ENCODE results near the gene DET1.
"Not testable (repeated sequence)": the region's sequence is repeated elsewhere in the genome, so short reads cannot be mapped to it uniquely, and the experiment has no call there.

Gene DET1

DNA sequence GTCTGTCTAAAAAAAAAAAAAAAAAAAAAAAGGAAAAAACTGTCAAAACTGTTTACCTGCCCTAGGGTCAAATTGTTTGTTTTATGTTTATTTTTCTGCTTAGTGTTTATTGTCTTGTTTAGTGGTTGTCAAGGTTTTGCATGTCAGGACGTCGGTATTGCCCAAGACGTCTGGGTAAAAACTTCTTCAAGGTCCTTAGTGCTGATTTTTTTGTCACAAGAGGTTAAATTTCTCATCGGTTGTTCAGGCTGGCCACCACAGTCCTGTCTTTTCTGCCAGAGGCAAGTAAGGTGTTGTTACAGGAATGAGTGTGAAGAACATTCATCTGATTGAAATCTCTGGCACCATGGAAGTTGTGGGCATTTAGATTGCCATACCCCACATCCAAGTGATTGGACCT is 7.0 kb downstream of the DET1 start:
- DNase-seq, result no peak

DNA sequence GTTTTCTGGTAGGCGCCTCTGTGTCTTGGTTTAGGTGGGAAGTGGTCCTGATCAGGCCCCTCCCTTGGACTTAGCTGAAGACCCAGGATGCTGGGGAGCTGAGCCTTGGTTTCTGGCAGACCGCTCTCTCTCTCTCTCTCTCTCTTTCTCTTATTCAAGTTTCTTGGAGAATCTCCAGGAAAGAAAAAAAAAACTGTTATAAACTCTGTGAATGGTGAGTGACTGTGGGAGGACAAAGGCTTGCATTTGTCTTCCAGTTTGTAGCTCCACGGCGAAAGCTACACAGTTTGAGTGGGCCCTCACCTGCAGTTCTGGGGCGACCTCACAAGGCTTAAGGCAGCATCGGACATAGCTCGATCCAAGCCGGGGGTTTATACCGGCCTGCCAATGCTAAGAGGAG is 7.5 kb downstream of the DET1 start:
- no peak for DNase-seq

DNA sequence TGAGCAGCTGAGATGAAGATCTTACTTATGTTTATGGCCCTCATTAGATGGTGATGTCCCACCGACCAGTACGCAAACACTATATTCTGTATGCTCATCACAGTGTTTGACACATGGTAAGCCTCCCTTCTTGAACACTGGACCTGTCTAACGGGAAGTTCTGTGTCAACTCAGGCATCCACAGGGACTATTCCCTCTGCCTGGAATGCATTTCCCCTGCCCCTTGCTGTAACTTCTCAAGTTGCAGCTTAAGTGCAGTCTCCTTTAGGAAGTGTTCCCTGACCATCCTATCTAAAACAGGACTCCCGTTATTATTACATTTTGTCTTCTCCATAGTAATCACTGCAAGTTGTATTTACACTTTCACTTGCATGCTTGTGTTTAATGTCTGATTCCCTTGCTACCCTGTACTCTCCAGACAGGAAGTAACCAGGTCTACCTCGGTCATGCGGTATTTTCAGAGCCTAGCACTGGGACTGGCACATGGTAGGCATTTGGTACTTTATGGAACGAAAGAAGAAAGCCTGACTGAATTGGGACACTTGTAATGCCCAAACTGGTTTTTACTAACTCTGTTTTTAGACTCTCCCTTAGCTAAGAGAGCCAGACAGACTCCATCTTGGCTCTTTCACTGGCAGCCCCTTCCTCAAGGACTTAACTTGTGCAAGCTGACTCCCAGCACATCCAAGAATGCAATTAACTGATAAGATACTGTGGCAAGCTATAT is 8.7 kb downstream of the DET1 start:
- DNase-seq, result no peak

DNA sequence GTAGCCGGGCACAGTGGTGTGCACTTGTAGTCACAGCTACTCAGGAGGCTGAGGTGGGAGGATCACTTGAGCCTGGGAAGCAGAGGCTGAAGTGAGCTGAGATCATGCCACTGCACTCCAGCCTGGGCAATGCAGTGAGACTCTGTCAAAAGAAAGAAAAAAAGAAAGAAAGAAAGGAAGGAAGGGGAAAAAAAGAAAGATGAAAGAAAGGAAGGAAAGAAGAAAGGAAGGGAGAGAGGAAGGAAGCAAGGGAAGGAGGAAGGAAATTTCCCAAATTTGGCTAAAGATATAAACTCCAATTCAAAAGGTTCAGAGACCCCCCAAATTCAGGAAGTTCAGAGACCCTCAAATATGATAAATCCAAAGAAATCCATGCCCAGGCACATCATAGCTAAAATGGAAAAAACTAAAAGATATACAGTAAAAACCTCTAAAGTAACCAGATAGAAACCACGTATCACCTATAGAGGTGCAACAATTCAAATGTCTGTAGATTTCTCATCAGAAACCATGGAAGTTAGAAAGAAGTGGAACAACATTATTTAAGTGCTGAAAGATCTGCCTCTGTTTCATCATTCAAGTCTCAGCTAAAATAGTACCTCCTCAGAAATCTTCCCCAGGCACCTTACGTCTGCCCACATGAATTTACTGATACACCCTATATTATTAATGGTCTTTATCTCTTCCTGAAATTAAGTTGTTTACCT is 10.7 kb downstream of the DET1 start:
- no peak for DNase-seq

DNA sequence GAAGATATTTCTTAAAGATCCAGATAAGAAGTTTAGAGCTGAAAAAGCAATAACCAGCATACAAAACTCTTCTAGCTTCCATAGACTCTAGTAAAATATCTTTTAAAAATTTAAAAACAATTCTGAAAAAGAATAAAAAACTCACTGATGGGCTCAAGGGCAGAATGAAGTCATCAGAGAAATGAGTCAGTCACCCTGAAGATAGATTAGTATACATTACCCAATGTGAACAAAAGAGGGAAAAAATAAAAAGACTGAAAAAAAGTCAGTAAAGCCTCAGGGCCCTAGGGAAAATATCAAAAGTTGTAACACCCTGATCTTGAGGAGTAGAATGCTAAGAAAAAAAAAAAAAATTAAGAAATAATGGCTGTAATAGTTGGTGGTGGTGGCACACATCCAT is 11.4 kb downstream of the DET1 start:
- no peak for DNase-seq

DNA sequence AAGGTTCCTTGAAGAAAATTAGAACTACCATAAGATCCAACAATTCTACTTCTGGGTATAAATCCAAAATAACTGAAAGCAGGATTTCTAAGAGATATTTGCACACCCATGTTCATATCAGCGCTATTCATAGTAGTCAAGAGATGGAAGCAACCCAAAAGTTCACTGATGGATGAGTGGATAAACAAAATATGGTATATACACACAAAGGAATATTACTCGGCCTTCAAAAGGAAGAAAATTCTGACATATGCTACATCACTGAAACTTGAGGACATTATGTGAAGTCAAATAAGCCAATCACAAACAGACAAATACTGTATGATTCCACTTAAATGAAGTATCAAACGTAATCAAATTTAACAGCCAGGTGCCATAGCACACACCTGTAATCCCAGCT is 13.1 kb downstream of the DET1 start:
- DNase-seq, result no peak

DNA sequence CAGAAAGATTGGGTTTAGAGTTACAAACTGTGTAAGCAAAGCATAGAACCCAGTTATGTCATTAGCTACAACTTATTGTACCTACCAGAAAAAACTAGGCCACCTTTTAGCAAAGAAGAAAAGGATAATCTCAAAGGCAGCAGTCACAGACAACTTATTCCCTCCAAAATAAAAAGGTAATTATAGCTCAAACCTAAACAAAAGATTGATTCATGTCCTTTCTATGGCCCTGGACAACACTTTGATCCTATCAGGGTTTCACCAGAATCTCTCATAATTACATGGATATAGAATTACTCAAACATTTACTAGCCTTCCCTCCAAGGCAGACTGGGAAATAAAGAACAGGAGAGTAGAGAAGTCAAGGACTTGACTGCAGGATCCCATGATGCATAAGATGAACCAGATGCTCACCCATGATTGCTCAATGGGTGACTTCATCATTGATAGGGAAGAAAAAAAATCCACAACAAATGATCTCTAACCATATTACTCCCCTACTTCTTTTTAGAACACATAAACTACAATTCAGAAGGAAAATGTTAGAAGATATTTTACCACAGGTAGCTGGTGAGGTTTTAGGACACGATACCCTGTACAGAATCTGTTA is 17.4 kb downstream of the DET1 start:
- no peak for DNase-seq

DNA sequence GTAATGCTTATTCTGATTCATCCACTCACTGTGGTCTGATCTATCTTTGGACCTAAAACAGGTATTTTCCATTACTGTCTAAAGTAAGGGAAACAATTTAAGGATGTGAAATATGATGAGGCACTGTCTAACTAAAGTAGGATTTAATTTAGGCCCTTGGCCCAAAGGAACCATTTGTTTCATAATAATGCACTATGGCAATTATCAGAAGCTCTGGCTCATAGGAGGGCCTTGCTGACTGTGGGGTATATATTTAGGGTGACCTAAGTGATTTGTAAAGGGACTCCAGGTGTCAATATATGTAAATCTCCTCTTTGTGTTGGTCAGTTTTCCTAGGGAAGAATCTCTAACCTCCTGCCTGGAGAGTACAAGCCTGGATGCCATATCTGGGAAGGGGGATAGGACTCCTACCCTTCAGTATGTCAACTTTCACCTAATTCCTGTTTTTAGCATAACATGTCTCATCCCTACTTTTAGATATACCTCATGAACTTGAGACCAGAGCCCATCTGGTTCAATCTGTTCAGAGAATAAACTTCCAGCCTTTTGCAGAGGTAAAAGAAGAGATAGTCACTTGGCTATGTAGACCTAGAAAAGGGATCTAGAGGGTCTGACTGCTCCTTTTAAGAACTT is 20.1 kb downstream of the DET1 start:
- no peak for DNase-seq

DNA sequence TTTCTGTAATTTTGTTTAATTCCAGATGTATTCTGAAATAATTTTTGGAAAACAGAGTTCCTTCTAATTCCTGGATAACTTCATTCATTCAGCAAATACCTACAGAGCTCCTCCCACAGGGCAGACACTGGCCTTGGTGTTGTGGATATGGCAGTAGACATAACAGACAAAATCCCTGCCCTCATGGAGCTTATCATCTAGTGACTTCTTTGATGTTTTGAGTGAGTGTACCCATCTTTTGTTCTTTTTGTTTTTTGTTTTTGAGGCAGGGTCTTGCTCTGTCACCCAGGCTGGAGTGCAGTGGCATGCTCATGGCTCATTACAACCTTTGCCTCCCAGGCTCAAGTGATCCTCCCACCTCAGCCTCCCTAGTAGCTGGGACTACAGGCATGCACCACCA is 21.1 kb downstream of the DET1 start:
- no peak for DNase-seq

DNA sequence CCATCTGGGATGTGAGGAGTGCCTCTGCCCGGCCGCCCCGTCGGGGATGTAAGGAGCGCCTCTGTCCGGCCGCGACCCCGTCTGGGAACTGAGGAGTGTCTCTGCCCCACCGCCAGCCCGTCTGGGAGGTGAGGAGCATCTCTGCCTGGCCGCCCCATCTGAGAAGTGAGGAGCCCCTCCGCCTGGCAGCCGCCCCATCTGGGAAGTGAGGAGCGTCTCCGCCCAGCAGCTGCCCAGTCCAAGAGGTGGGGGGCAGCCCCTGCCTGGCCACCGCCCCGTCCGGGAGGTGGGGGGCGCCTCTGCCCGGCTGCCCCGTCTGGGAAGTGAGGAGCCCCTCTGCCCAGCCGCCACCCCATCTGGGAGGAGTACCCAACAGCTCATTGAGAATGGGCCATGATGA is 22.4 kb downstream of the DET1 start:
- not testable (repeated sequence) for DNase-seq

DNA sequence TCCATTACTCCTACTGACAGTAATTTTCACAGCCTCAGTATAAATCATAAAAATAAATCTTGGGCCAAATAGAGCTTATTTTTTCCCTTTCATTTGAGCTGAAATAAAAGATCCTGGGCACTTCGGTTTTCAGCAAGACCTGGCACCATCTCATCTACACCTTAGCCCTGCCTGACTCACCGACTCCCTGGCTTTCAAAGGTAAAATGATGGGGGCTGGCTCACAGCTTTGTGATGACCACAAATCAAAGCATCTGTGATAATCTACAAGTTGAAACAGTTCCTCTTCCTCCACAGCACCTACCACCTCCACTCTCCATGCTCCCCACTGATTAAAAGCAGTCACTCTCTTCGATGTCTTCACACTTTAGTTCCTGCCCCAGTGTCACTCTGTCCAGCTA is 27.6 kb downstream of the DET1 start:
- no peak for DNase-seq

DNA sequence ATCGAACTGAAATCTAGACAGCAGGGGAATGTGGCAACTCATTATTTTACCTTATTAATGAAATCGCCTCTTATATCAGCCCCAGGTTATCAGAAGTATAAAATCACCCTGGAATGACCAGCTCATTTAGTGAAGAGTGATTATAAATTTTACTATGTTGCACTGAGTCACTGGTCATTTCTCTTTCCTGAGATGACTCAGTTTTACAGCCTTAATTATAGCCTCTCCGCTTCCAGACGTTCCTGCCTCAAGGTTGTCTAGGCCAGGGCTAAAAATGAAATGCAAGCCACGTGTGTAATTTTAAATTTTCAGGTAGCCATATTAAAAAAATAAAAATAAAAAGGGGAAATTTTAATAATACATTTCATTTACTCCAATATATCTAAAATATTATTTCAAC is 33.3 kb downstream of the DET1 start:
- no peak for DNase-seq

DNA sequence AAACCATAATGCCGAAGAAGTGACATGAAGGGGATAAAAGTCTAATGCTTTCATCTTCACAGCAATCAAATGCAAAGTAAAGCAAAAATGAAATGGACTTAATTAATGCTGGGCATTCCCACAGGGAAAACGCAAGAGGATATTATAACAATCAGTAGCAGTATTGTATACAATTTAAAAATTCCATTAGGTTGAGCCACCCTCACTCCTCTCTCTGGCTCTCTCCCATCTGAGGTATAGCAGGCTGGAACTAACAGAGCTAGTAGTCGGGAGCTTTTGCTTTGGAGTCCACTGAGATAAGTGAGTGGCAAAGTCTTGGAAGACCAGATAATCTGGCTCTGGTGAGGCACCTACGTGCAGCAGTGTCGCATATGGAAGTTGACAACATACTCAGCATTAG is 33.9 kb downstream of the DET1 start:
- no peak for DNase-seq

DNA sequence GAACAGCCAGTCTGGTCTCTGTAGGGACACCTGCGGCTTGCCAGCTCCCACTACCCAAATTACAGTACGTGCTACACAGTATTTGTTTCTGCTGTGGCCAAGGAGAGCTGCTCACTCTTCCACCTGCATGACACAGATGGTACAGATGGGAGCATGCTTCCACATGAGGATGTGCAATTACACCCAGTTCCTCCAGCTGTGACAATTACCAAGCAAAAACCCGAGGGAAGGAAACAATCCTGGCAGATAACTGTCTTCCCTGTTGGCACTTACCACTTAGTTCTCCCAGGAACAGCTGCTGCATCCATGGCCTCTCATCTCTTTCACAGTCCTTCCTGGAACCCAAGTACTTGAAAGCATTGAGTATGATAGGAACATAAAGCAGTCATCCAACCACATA is 34.4 kb downstream of the DET1 start:
- no peak for DNase-seq

DNA sequence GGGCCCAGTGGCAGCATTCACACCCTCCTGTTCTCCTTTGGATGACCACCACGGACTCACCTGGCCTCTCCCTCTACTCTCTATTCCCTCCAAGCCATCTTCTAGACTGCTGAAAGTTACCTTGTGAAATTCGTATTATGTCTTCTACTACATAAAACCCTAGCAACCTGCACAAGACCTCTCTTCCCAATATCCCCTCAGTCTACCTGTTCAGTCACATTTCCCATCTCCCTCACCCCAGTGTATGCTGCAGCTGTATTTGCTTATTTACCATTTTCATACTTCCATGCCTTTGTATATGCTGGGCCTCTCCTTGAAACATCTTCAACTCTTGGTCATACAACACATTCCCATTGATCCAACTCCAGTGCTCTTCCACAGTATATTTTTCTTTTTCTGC is 35.3 kb downstream of the DET1 start:
- no peak for DNase-seq

DNA sequence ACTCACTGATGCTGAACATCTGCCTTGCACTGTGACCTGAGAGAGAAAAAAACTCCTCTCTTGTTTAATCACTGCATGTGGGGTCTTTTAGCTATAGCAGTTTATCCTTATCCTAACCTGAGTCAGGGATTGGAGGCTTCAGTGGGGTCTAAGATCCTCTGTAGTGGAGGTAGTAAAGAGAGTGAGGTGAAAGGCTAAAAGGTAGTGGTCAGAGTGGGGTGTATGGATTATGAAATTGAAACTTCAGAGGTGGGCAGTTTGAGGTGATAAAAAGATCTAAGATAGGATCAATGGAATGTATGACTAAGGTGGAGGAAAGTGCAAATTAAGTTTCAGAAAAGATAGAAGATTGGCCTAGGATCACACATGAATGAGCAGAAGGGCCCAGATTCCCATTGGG is 36.5 kb downstream of the DET1 start:
- no peak for DNase-seq

DNA sequence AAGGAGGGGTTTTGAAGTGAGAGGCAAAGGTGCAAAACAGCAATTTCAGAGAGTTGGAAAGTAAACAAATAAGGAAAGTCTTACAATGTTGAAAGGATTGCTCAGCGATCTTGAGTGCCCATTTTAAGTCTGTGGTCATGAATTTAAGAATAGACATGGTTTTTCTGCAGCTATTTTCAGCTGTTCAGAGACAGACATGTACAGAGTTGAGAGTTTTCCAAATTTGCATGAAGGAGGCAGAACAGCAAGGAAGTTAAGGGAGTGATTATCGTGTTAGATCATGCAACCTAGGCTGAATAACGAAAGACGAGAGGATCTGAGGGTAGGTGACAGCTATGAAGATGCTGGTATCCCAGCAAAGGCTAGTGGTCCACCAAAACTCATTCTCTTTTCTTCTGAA is 37.2 kb downstream of the DET1 start:
- no peak for DNase-seq

DNA sequence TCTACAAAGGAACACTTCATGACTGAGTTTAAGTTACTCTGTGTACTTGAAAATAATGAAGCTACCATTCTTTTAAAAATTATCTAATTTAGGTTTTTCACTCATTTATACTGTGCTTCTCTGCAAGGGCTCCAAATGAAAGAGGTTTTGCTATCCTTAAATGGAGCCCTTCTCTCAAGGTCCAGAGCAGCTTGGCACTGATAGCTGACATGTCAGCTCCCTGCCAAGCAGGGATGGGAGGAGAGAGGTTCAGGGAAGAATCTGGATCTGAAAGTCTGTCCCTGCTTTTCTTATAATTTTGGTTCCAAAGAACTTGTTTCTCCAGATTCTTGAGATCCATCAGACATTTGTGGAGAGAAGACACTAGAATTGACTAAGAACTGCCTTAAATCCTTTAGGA is 39.9 kb downstream of the DET1 start:
- no peak for DNase-seq

DNA sequence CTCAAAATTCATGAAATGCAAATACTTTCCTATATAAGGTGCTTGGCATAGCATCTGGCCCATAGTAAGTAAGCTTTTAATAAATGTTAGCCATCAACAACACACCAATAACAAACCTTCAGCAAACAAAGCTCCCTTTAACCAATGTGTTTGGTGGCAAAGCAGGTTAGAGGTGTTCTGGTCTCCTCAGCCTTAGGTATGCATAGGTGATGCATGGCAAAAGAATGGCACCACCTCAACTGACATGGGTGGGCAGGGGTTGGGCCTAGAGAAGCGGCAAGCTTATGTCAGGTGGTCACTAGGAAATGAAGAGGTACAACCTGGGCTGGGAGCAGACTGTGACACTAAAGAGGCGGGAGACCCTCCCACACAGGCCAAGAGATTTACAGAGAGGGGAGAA is 40.8 kb downstream of the DET1 start:
- no peak for DNase-seq

DNA sequence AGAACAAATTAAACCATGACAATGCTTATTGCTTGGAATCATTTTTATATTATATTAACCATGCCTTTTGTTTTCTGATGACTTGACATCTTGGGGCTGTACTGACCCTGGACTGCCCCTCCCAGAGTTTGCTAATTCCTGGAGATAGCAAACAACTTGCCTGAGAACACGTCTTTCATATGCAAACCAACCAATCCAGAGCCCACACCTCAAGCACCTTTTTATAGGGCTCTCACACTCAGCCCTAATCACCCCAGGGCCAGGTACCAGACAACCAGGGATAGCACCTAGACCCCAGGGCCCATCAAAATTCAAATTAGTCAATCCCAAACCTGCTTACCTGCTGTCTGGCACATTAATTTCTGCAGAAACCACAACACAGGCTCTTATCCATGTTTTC is 42.0 kb downstream of the DET1 start:
- no peak for DNase-seq

DNA sequence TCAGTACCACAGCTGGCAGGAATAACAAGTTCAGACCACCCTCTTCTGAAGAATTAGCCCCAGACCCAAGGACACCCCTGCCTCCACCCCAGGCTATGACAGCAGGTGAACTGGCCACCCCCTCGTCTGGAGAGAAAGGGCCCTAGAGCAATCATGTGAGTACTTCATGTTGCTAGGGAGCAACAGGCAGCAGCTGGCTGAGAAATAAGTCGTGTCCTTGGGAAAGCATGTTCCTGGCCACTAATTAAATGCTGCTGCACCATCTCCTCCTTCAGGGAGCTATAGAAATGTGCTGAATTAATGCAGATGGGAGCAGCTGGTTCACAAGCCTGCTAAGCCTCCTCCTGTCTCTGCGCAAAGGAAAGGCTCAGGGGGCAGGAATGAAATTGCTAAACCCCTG is 47.5 kb downstream of the DET1 start:
- no peak for DNase-seq

DNA sequence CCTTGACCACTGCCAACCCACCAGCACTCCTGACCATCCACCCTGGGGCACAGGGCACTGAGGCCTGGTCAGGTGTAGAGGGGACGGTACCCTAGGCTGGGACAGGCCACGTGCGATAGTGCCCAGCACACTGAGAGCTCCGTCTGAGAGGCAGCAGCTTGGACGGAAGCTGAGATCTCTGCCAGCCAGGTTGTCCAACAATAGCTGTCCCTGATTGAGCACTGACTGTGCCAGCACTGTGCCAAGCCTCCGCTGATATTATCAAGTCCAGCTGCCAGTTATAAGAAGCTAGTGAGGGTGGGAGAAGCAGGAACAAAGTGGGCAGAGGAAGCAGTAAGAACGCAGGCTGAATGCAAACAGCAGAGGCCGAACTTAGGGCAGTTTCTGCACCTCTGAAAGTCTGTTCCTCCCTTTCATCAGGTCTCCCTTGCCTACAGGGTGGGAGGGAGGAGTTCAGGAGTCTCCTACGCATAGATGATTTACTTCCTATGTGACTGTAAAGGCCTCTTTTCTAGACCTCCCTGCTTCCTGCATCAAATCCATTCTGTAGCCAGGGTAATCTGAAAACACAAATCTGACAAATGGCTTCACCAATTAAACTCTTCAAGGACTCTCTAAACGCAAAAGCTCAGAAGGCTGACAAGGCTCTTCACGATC is 49.2 kb downstream of the DET1 start:
- DNase-seq, result no peak

DNA sequence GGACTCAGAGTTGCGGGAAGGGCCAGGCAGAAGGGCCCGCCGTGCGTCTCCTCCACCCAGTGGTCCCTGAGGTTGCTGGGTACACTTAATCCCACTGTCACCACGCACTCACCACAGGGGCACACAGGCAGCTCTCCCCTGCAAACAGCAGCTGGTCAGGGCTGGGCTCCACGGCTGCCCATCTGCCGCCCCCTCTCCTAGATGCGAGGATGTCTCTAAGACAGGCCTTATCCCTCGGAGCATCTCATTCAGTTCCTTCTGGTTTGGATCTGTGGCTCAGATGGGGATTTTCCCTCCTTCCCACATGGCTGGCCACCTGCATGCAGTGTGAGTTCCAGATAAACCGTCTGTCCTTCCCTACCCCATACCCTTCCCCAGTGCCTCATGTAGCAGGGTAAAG is 52.6 kb downstream of the DET1 start:
- no peak for DNase-seq

DNA sequence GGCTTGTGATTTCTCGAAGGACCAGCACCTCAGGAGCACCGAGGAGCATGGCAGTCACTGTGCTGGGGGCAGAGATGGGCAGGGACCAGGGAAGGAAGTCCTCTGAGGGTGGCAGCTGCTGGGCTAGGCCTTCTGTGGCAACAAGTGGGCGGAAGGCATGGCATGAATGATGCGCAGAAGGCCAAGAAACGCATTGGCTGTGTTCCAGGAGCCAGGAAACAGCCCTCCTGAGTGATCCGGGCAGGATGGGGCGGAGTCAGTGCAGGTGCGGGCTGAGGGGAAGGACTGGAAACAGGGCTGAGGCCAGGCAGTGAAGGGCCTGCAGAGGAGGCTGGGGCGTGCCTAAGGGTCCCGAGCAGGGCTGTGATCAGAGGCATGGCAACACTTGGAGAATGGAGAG is 55.3 kb downstream of the DET1 start:
- no peak for DNase-seq
